Mesenchymal stem cell (in vitro differentiated cells and primary cell): ENCODE data around the gene TENM3.

Source experiments
- DNase-seq: peaks from one replicate; pipeline ENCODE4 v3.0.0-alpha.2; 2013
- H2AFZ ChIP-seq: one replicate; pipeline ENCODE4 v1.6.1; 2013; ENCODE audit warnings: low read depth, mild to moderate bottlenecking, control low read depth, inconsistent platforms, low read length, moderate library complexity
- H2AK5ac ChIP-seq: 2 replicates; pipeline ENCODE4 v1.6.1; 2013; ENCODE audit warnings: low read length, moderate library complexity, mild to moderate bottlenecking, inconsistent platforms; ENCODE audit not compliant: severe bottlenecking
- H2BK120ac ChIP-seq: one replicate; pipeline ENCODE4 v1.6.1; 2013; ENCODE audit warnings: low read depth, mild to moderate bottlenecking, inconsistent platforms, low read length, moderate library complexity
- H2BK12ac ChIP-seq, 2 experiments: one replicate each; pipeline ENCODE4 v1.6.1; 2013; ENCODE audit warnings: inconsistent platforms in 2 of 2, low read length in 2 of 2, mild to moderate bottlenecking in 2 of 2, moderate library complexity in 2 of 2, control low read depth in 1 of 2
- H2BK15ac ChIP-seq: one replicate; pipeline ENCODE4 v1.6.1; 2013; ENCODE audit warnings: mild to moderate bottlenecking, low read depth, inconsistent platforms; ENCODE audit not compliant: poor library complexity, severe bottlenecking
- H2BK5ac ChIP-seq: 2 replicates; pipeline ENCODE4 v1.6.1; 2013; ENCODE audit warnings: low read depth, mild to moderate bottlenecking, low read length, control low read depth, inconsistent platforms; ENCODE audit not compliant: poor library complexity, severe bottlenecking
- H3K14ac ChIP-seq, 2 experiments: one replicate each; pipeline ENCODE4 v1.6.1; 2013; ENCODE audit warnings: inconsistent platforms in 2 of 2, low read length in 2 of 2, control low read depth in 1 of 2, mild to moderate bottlenecking in 1 of 2, moderate library complexity in 1 of 2
- H3K18ac ChIP-seq, 2 experiments: one replicate each; pipeline ENCODE4 v1.6.1; 2013; ENCODE audit warnings: inconsistent platforms in 2 of 2, low read length in 2 of 2, control low read depth in 1 of 2, low read depth in 1 of 2, mild to moderate bottlenecking in 1 of 2
- H3K23ac ChIP-seq, 2 experiments: one replicate each; pipeline ENCODE4 v1.6.1; 2013; ENCODE audit warnings: inconsistent platforms in 2 of 2, low read length in 2 of 2, mild to moderate bottlenecking in 2 of 2, moderate library complexity in 2 of 2, control low read depth in 1 of 2
- H3K27ac ChIP-seq: 2 replicates; pipeline ENCODE4 v1.5.1; 2013; ENCODE audit warnings: mild to moderate bottlenecking, moderate library complexity, low read length, control low read depth, inconsistent platforms; ENCODE audit not compliant: poor library complexity, severe bottlenecking
- H3K27me3 ChIP-seq, 2 experiments: 2 replicates each; pipeline versions ENCODE4 v1.6.1 to v1.7.0; 2013; ENCODE audit warnings: low read length in 2 of 2, mild to moderate bottlenecking in 2 of 2, moderate library complexity in 2 of 2, control low read depth in 1 of 2, inconsistent platforms in 1 of 2; ENCODE audit not compliant: control insufficient read depth in 1 of 2, insufficient read depth in 1 of 2
- H3K36me3 ChIP-seq, 2 experiments: 2 replicates each; pipeline versions ENCODE4 v1.6.1 to v1.7.0; 2013; ENCODE audit warnings: low read length in 2 of 2, control low read depth in 1 of 2, inconsistent platforms in 1 of 2, low read depth in 1 of 2, mild to moderate bottlenecking in 1 of 2; ENCODE audit not compliant: insufficient read depth in 2 of 2, control insufficient read depth in 1 of 2
- H3K4ac ChIP-seq, 2 experiments: one replicate each; pipeline ENCODE4 v1.6.1; 2013; ENCODE audit warnings: inconsistent platforms in 2 of 2, low read length in 2 of 2, mild to moderate bottlenecking in 2 of 2, moderate library complexity in 2 of 2, control low read depth in 1 of 2, low read depth in 1 of 2
- H3K4me1 ChIP-seq: 2 replicates; pipeline ENCODE4 v1.6.1; 2013; ENCODE audit warnings: low read depth, low read length, control low read depth; ENCODE audit not compliant: control insufficient read depth, insufficient read depth
- H3K4me2 ChIP-seq: 2 replicates; pipeline ENCODE4 v1.6.1; 2013; ENCODE audit warnings: low read length, mild to moderate bottlenecking, inconsistent platforms; ENCODE audit not compliant: poor library complexity, severe bottlenecking
- H3K4me3 ChIP-seq, 2 experiments: 2 replicates each; pipeline versions ENCODE4 v1.5.1 to v1.7.0; 2013; ENCODE audit warnings: low read length in 2 of 2, mild to moderate bottlenecking in 2 of 2, control low read depth in 1 of 2, low read depth in 1 of 2; ENCODE audit not compliant: insufficient read depth in 1 of 2
- H3K79me1 ChIP-seq: replicated peaks from 2 replicates; pipeline ENCODE4 v1.6.1; 2013; ENCODE audit warnings: mild to moderate bottlenecking, control low read depth, low read length, inconsistent platforms; ENCODE audit not compliant: poor library complexity, severe bottlenecking
- H3K9ac ChIP-seq: 2 replicates; pipeline ENCODE4 v1.7.0; 2013; ENCODE audit warnings: mild to moderate bottlenecking, low read length, moderate library complexity
- H3K9me3 ChIP-seq: 2 replicates; pipeline ENCODE4 v1.7.0; 2013; ENCODE audit warnings: mild to moderate bottlenecking, low read length; ENCODE audit not compliant: control insufficient read depth
- H4K8ac ChIP-seq: one replicate; pipeline ENCODE4 v1.6.1; 2013; ENCODE audit warnings: inconsistent platforms, mild to moderate bottlenecking, low read length, moderate library complexity
- H4K91ac ChIP-seq: one replicate; pipeline ENCODE4 v1.6.1; 2013; ENCODE audit warnings: mild to moderate bottlenecking, low read length, inconsistent platforms
- WGBS: methylation state at CpG from one replicate; pipeline ENCODE4 v1.1.7; 2013; ENCODE audit warnings: mixed read lengths; 5-methylcytosine and 5-hydroxymethylcytosine counted together

TENM3 gene

GRCh38 chr4:182246401-182247205 is 3.4 kb downstream of the TENM3 start:
- WGBS, result 82% methylated on average over 27 of the region's 27 CpGs
- H2BK15ac ChIP-seq, result no peak overlapping the region
- H3K27ac ChIP-seq, result no peak overlapping the region
- H3K79me1 ChIP-seq, result peaks cover 29% of the 10 kb centered on the region
- H3K4me2 ChIP-seq, result no peak overlapping the region
- no peak overlapping the region for H2BK12ac ChIP-seq
- no peak overlapping the region for H3K4me3 ChIP-seq
- H3K14ac ChIP-seq, result no peak overlapping the region
- no peak overlapping the region for H2BK120ac ChIP-seq
- peak overlapping the region; percentile 59 for H2AK5ac ChIP-seq
- no peak overlapping the region for H3K18ac ChIP-seq
- peak overlapping the region; percentile 24 for H3K9ac ChIP-seq
- no peaks in the 10 kb centered on the region for H3K9me3 ChIP-seq
- no peak overlapping the region for H3K4ac ChIP-seq
- no peak overlapping the region for H2AFZ ChIP-seq
- H3K27me3 ChIP-seq, result no peaks in the 10 kb centered on the region
- H2BK5ac ChIP-seq, result no peak overlapping the region
- no peak overlapping the region for H3K23ac ChIP-seq
- H4K8ac ChIP-seq, result no peak overlapping the region
- H3K4me1 ChIP-seq, result peaks cover 7% of the 10 kb centered on the region
- no peak overlapping the region for H4K91ac ChIP-seq
- no peaks in the 10 kb centered on the region for H3K36me3 ChIP-seq
- no peak for DNase-seq

DNA sequence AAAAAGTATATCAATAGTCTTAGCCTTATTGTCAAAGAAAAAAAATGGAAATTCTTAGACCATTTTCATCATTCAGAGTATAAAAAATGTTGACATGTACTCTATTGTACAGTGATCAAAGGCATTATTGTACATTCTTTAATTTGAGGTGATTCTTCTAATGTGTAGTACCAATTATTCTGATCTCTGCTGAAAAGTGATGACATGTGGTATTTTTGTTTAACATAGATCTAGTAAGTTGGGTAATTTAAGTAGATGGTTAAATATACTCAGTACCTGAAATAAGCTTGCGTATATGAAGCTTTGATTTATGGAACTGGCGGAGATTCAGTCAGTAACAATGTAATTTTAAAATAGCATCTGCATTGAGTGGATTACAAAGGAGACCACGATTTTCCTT is 5.1 kb downstream of the TENM3 start:
- Histone ChIP-seq H2AK5ac (no peak overlapping the region), H3K4me3 (no peak overlapping the region), H2BK120ac (no peak overlapping the region), H3K27me3 (no peaks in the 10 kb centered on the region), H3K9ac (no peak overlapping the region), H4K91ac (no peak overlapping the region), H2BK15ac (no peak overlapping the region), H2AFZ (no peak overlapping the region), H3K79me1 (peaks cover 29% of the 10 kb centered on the region), H3K4me2 (no peak overlapping the region), H3K23ac (no peak overlapping the region), H3K27ac (no peak overlapping the region), H3K4me1 (peaks cover 7% of the 10 kb centered on the region), H2BK12ac (no peak overlapping the region), H4K8ac (no peak overlapping the region), H3K18ac (no peak overlapping the region), H3K14ac (no peak overlapping the region), H3K9me3 (no peaks in the 10 kb centered on the region), H2BK5ac (no peak overlapping the region), H3K36me3 (no peaks in the 10 kb centered on the region), H3K4ac (no peak overlapping the region)
- DNase-seq, result no peak
- WGBS, result 62% methylated on average over 2 of the region's 3 CpGs

DNA sequence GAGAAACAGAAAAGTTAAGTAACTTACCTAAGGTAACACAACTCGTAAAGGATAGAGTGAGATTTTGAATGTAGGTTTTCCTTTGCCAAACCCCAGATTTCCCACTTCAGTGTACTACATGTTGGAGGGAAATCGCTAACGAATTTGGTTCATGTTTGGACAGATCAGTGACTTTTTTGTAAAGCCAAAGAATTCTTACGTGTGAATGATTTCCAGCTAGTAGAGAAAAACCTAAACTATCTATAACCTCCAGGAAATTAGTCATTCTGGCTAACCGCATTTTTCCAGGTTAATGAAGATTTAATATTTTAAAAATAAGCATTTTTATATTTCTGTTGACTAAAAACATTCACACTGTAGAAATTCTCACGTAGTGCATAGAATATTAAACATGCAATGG is 7.2 kb downstream of the TENM3 start:
- no peaks in the 10 kb centered on the region for H3K27me3 ChIP-seq
- H3K18ac ChIP-seq, result no peak overlapping the region
- peak overlapping the region; percentile 94 for H3K27ac ChIP-seq
- H3K9me3 ChIP-seq, result no peaks in the 10 kb centered on the region
- H2BK12ac ChIP-seq, result no peak overlapping the region
- H2AFZ ChIP-seq, result no peak overlapping the region
- peak overlapping the region; percentile 47 for H3K4me2 ChIP-seq
- peak overlapping the region; percentile 90 for H2BK5ac ChIP-seq
- no peak overlapping the region for H4K8ac ChIP-seq
- H4K91ac ChIP-seq, result no peak overlapping the region
- no peak overlapping the region for H2BK15ac ChIP-seq
- peaks cover 7% of the 10 kb centered on the region for H3K4me1 ChIP-seq
- H2BK120ac ChIP-seq, result no peak overlapping the region
- H2AK5ac ChIP-seq, result no peak overlapping the region
- no peak for DNase-seq
- H3K23ac ChIP-seq, result no peak overlapping the region
- H3K9ac ChIP-seq, result no peak overlapping the region
- no peak overlapping the region for H3K4ac ChIP-seq
- H3K4me3 ChIP-seq, result no peak overlapping the region
- H3K79me1 ChIP-seq, result peaks cover 26% of the 10 kb centered on the region
- H3K14ac ChIP-seq, result no peak overlapping the region
- WGBS, result 86% methylated on average over 2 of the region's 6 CpGs
- no peaks in the 10 kb centered on the region for H3K36me3 ChIP-seq

GRCh38 chr4:182251116-182251515 is 7.9 kb downstream of the TENM3 start:
- H3K14ac ChIP-seq, result no peak overlapping the region
- H2AK5ac ChIP-seq, result peak overlapping the region; percentile 98
- H2BK5ac ChIP-seq, result peak overlapping the region; percentile 90
- H3K18ac ChIP-seq, result no peak overlapping the region
- no peaks in the 10 kb centered on the region for H3K9me3 ChIP-seq
- H3K4me3 ChIP-seq, result no peak overlapping the region
- WGBS, result 89% methylated on average over 8 of the region's 8 CpGs
- H3K79me1 ChIP-seq, result peaks cover 24% of the 10 kb centered on the region
- no peak overlapping the region for H2AFZ ChIP-seq
- no peak overlapping the region for H2BK120ac ChIP-seq
- H3K9ac ChIP-seq, result no peak overlapping the region
- no peaks in the 10 kb centered on the region for H3K36me3 ChIP-seq
- no peak overlapping the region for H3K4ac ChIP-seq
- H4K91ac ChIP-seq, result no peak overlapping the region
- H3K27ac ChIP-seq, result peak overlapping the region; percentile 94
- no peak overlapping the region for H4K8ac ChIP-seq
- no peaks in the 10 kb centered on the region for H3K27me3 ChIP-seq
- H3K23ac ChIP-seq, result no peak overlapping the region
- H2BK12ac ChIP-seq, result no peak overlapping the region
- no peak for DNase-seq
- no peak overlapping the region for H3K4me2 ChIP-seq
- no peak overlapping the region for H2BK15ac ChIP-seq
- H3K4me1 ChIP-seq, result peaks cover 7% of the 10 kb centered on the region
